H1 (cell line): ENCODE data around the gene RIMBP2. TPM values are rescaled to one million over a fixed set of nuclear protein-coding genes. Genes with fewer than 3 reads are reported as not detected.

Experiments
- SAP30 ChIP-seq: fragments of 300-600 bp; sonication (generic); IDR thresholded peaks from 2 replicates; pipeline ENCODE4 v1.7.1; 2012; ENCODE audit warnings: low read length, moderate library complexity, mild to moderate bottlenecking, inconsistent platforms; ENCODE audit not compliant: insufficient read depth, insufficient replicate concordance
- polyA plus RNA-seq, 7 experiments: library from polyadenylated mRNA; depleted of rRNA in 3 of 7; stranded (reverse) in 5 of 7; unstranded in 2 of 7; fragments of >200 nt in 5 of 7; fragments of 200-250 nt in 2 of 7; gene quantifications; 1 replicate in 5 of 7; 2 replicates in 1 of 7; 4 replicates in 1 of 7; pipeline versions ENCODE4 v1.2.1 to v1.2.3, GENCODE V29; 2011 to 2013; ENCODE audit warnings: missing spikeins in 2 of 7, mixed read lengths in 2 of 7
- total RNA-seq: library from RNA; stranded (reverse); fragmentation: NEBNext Ultra II Directional; extraction: Animal tissue kit (Norgen Biotek cat#: 25700); gene quantifications from 2 replicates; pipeline ENCODE4 v1.2.1, GENCODE V29; 2021

RIMBP2 gene
- total and polyA plus RNA-seq, 2 of the 8 experiments (the other 6 are each of a cell fraction or from before 2014, with no cell fraction given): 0.18 to 0.65 TPM

GRCh38 chr12:130487636-130488357 lies 228.3 kb downstream of the RIMBP2 start (continued):
- TF ChIP-seq SAP30: no peak
